GM19455 (cell line): ENCODE measurements around the gene HTATIP2.
"Not testable (repeated sequence)": the region's sequence is repeated elsewhere in the genome, so short reads cannot be mapped to it uniquely, and the experiment has no call there.

ENCODE experiments used
- ATAC-seq: cut with Tn5 transposase; IDR thresholded peaks from one replicate; pipeline ENCODE4 v1.9.1; 2021; ENCODE audit not compliant: unreplicated experiment

The HTATIP2 gene

DNA sequence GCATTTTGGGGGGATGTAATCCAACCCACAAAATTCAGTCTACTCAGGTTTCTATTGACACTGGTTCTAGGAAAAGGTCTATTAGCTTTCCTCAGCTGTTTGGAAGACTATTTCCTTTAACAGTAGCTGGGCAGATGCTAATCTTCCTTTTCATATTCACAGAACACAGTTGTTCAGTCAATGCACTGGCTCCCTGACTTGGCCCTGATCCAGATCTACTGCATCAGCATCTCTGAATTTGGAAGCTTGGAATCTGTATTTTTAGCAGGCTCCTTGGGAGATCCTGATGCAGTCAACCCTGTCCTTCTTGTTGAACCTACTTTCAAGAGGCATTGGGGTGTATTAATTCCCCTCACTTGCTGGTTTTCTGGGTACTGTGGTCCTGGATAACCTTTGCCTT lies 6.3 kb downstream of the HTATIP2 start:
- ATAC-seq, result no peak

DNA sequence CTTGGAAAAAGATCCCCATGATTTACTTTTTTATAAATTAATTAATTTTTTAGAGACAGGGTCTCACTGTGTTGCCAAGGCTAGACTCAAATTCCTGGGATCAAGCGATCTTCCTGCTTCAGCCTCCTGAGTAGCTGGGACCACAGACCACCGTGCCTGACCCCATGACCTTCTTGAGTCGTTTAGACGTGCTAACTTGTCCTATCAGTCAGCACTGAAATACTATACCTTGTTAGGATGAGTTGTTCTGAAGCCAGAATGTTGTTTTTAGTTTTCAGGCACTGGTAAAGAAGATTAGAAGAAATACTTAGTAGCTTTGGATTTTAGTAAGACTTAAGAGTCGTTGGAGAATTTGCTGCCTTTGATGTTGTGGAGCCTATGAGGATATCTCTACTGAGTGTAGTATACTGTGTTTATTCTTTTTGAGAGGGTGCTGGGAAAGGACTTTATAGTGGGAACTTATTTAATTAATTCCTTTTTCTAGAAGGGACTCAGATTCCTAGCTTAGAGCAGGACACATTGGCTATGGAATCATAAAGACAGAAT lies 8.6 kb downstream of the HTATIP2 start:
- no peak for ATAC-seq

DNA sequence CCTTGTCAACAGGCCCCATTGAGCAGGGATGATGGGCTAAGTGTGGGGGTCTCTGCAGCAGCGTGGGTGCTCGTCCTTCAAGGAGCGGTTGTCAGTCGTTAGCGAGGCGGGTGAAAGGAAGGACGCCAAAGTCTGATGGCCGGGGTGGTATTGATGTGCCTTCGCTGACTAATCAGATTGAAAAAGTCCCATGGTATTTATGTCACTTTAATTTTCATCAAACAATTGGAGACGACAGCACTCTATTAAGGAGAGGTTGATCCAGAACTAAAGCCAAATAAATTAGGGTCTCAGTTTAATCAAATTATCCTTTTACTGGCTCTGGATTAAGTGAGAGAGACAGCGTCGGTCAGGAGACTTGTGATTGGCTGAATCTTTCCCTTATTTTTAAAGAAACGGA lies 9.6 kb downstream of the HTATIP2 start:
- no peak for ATAC-seq

DNA sequence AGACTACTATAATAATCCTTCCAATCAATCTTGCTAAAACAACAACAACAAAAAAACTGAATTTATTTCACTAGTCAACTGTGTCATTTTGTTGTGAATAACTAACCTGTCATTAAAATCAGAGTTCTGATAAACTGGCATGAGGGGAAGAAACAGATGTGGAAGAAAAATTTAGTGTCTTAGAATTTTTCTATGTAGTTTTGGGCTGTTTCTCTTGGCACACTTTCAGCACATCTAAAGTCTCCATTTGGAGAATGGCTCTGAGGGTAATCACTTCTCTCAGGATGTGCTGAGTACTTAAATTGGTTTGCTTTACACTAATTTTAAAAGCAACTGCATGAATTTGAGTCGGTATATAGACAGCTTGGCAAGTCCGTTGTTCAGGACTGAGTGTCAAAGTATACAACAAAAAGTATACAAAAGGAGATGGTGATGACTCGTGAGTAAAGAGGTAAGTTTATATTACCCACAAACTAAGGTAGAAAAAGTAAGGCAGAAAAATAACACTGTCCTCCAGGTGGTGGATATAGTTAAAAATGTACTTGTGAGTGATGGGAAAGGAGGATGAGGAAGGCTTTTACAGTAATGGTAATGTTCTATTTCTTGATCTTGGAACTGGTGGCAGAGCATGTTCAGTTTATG lies 10.2 kb downstream of the HTATIP2 start:
- ATAC-seq, result no peak

- no peak for ATAC-seq
These were observed 11.3 kb downstream of the HTATIP2 start for GRCh38 chr11:20374741-20375300.

DNA sequence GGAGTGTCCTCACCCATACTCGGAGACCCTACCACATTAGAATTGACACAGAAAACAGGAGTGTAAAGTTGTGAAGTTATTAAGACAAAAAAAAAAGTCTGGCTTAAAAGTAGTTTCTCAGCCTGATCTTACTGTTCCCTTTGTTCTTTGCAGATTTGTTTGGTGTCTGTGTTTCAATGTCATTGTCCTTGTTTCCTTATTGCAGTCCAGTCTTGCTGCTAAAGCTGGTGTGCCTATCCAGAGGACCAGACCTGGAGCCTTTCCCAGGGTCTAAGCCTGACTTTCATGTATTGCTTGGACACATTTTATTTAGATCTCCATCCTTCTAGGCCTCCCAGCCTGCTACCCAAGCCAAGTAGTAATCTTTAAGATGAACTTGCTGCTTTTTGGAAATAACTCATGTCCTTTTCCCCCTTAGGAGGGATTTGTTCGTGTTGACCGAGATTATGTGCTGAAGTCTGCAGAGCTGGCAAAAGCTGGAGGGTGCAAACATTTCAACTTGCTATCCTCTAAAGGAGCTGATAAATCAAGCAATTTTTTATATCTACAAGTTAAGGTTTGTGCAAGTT lies 12.7 kb downstream of the HTATIP2 start:
- ATAC-seq, result no peak

GRCh38 chr11:20385996-20386395 lies 22.5 kb downstream of the HTATIP2 start:
- not testable (repeated sequence) for ATAC-seq

GRCh38 chr11:20387261-20388095 lies 24.0 kb downstream of the HTATIP2 start, which contains the start of gene PRMT3:
PRMT3 (plus strand) TSS chr11:20387716; CDS start chr11:20387747, 31 bp downstream.
- ATAC-seq, result peak; percentile 77

GRCh38 chr11:20388096-20389055 lies 24.9 kb downstream of the HTATIP2 start:
- peak; percentile 24 for ATAC-seq

DNA sequence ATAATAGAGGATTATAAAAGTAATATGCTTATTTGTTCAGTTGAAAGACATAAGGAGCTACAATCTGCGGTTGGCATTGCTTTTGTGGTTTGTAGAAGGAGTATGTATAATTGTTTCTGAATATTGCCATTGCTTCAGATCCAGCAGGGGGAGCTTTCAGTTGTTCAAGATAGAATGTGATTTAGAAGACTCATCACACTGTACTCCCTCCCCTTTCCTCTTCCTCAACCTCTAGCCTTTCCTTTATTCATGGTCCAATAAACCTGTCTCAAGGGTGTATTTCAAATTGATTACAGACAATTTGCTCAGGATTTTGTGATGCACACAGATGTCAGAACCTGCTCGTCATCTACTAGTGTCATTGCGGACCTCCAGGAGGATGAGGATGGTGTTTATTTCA lies 33.8 kb downstream of the HTATIP2 start:
- ATAC-seq, result peak; percentile 83

DNA sequence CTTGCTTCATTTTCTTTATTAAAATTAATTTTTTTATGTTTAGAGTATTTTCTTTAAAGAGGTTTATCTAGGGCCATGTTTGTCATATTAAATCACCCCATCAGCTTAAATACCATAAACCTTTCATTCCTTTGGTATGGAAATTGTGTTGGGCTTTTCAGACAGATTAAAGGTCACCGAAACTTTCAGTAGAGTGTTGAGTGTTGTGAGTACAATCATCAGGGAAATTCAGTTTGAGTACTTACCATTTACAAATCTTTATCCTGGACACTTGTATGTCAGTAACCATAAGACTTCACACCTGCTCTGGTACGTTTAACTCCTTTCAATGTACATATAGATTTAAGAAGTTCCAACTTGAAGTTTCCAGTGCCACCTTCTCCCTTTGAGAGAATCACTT lies 36.0 kb downstream of the HTATIP2 start:
- no peak for ATAC-seq

- no peak for ATAC-seq
These were observed 39.5 kb downstream of the HTATIP2 start for GRCh38 chr11:20403059-20403458.

- ATAC-seq, result no peak
These were observed 43.0 kb downstream of the HTATIP2 start for GRCh38 chr11:20406484-20406883.

DNA sequence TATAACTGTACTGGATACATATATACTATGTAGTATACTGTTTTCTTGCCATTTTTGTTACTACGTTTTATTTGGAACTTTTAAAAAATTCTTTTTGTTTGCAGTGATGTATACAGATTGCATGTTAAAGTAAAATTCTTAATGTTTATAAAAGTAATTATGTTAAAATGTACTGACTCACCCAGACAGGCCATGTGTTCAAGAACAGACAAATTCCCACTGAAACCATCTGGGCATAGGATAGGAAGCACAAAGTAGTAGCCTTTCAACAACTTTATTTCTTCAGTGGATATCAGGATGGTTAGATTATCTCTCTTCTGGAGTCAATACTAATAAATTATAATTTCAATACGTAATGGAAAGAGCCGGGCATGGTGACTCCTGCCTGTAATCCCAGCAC lies 43.8 kb downstream of the HTATIP2 start:
- no peak for ATAC-seq

DNA sequence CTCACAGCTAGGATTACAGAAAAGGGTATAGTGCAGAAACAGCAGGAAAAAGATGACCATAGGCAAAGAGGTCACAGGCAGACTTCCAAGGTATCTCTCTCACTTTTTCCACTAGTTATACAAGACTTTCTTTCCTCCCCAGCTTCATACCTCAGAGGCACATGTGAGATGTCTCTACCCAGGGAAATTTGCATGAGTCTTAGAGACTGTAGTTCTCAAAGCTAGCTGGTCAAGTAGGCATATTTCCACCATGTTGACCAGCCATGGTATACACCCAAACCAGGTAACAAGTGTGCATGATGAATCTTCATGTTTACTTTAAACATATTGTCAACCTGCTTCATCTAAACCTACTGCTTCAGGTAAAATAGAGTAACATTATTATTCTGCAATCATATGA lies 51.9 kb downstream of the HTATIP2 start:
- no peak for ATAC-seq

DNA sequence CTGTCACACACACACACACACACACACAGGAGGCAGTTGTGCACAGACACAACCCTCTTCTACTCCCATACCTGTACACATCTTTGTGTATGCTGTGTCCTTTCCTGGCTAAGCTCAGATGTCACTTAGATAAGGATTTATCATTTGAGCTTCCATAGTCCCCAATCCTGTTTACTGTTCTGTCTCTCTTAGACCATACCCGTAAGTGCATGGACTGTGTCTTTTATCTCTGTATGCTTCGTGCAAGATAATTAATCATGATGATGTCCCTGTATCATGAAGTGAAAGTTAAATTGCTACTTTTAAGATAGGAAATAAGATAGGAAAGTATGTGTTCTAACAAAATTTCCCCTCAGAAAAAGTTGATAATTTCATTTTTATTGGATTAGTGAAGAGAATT lies 54.3 kb downstream of the HTATIP2 start:
- no peak for ATAC-seq

GRCh38 chr11:20421946-20422345 lies 58.4 kb downstream of the HTATIP2 start:
- ATAC-seq, result no peak

- no peak for ATAC-seq
These were observed 65.7 kb downstream of the HTATIP2 start for GRCh38 chr11:20429216-20429615.
